GM23338 (cell line): ENCODE measurements around the gene ARHGAP11B.
"Not testable (repeated sequence)": the region's sequence is repeated elsewhere in the genome, so short reads cannot be mapped to it uniquely, and the experiment has no call there.

ENCODE experiments used
- CREB1 ChIP-seq: fragments of 250-450 bp; sonication (Bioruptor Pico); IDR thresholded peaks from 2 replicates; pipeline ENCODE4 v1.5.0; 2020; ENCODE audit warnings: low read depth, mild to moderate bottlenecking, moderate library complexity
- CTCF ChIP-seq, 2 experiments: fragments of 200-600 bp in 1 of 2; sonication (generic) in 1 of 2; conservative IDR thresholded peaks; 2 replicates each; pipeline versions ENCODE4 v1.5.1 to v1.6.1; 2016 to 2017; ENCODE audit warnings: antibody characterized with exemption in 2 of 2, low read depth in 2 of 2, mild to moderate bottlenecking in 2 of 2, moderate library complexity in 1 of 2
- EZH2 ChIP-seq: fragments of 200-600 bp; sonication (generic); IDR thresholded peaks from one replicate; pipeline ENCODE4 v1.8.0; 2017; ENCODE audit warnings: antibody characterized with exemption, mild to moderate bottlenecking, low read depth; ENCODE audit not compliant: unreplicated experiment
- POLR2AphosphoS5 ChIP-seq: IDR thresholded peaks from 2 replicates; pipeline ENCODE4 v1.6.1; 2016; ENCODE audit warnings: antibody characterized with exemption, low read depth
- REST ChIP-seq: IDR thresholded peaks from one replicate; pipeline ENCODE4 v1.6.1; 2018; ENCODE audit warnings: antibody characterized with exemption; ENCODE audit not compliant: unreplicated experiment
- STAT1 ChIP-seq: IDR thresholded peaks from one replicate; pipeline ENCODE4 v1.6.1; 2016; ENCODE audit warnings: antibody characterized with exemption; ENCODE audit not compliant: unreplicated experiment
- ZNF462 ChIP-seq: fragments of 250-450 bp; sonication (Bioruptor Pico); IDR thresholded peaks from 2 replicates; pipeline ENCODE4 v1.5.0; 2020; ENCODE audit warnings: mild to moderate bottlenecking, moderate library complexity

GRCh38 chr15:30685709-30686285, 59.9 kb downstream of the ARHGAP11B start:
- not testable (repeated sequence) for TF ChIP-seq CTCF (conservative IDR thresholded peaks at IDR 0.05; ENCODE audit: low read depth in 2 of 2); EZH2; POLR2AphosphoS5; ZNF462 (CRISPR knock-in tag); REST; STAT1; CREB1 (CRISPR knock-in tag)
